HepG2 (cell line): ENCODE data around the gene RAC3. TPM values are rescaled to one million over a fixed set of nuclear protein-coding genes. Genes with fewer than 3 reads are reported as not detected.

Experiments
- DZIP1 ChIP-seq: sonication (generic); formaldehyde crosslinking; IDR thresholded peaks from 2 replicates; pipeline ENCODE4 v1.5.0; 2020; ENCODE audit warnings: mild to moderate bottlenecking, missing genetic modification reagents
- KDM5A ChIP-seq: fragments of 200-600 bp; sonication (generic); IDR thresholded peaks from 2 replicates; pipeline ENCODE4 v1.7.0; 2018; ENCODE audit warnings: antibody characterized with exemption, mild to moderate bottlenecking, low read length, borderline replicate concordance
- KLF12 ChIP-seq: sonication (generic); formaldehyde crosslinking; IDR thresholded peaks from 2 replicates; pipeline ENCODE4 v1.4.0; 2020; ENCODE audit warnings: missing genetic modification reagents, borderline replicate concordance
- MATR3 ChIP-seq: sonication (generic); formaldehyde crosslinking; IDR thresholded peaks from 2 replicates; pipeline ENCODE4 v1.4.0; 2020; ENCODE audit warnings: missing genetic modification reagents
- MLLT10 ChIP-seq: sonication (generic); formaldehyde crosslinking; IDR thresholded peaks from 2 replicates; pipeline ENCODE4 v1.4.0; 2020; ENCODE audit warnings: missing genetic modification reagents
- PTBP1 ChIP-seq: fragments of 200-400 bp; formaldehyde crosslinking; IDR thresholded peaks from 2 replicates; pipeline ENCODE4 v1.6.1; 2018; ENCODE audit warnings: low read length, low read depth; ENCODE audit not compliant: poor library complexity, severe bottlenecking
- SPEN ChIP-seq: sonication (generic); formaldehyde crosslinking; IDR thresholded peaks from 2 replicates; pipeline ENCODE4 v1.5.1; 2020; ENCODE audit warnings: low read depth, mild to moderate bottlenecking, missing genetic modification reagents
- TBL1XR1 ChIP-seq: fragments of 150-350 bp; IDR thresholded peaks from 2 replicates; pipeline ENCODE4 v1.6.1; 2014; ENCODE audit warnings: borderline replicate concordance, low read length; ENCODE audit not compliant: partially characterized antibody
- TRIM24 ChIP-seq: sonication (generic); formaldehyde crosslinking; IDR thresholded peaks from 2 replicates; pipeline ENCODE4 v1.8.0; 2022; ENCODE audit warnings: mild to moderate bottlenecking, missing genetic modification reagents
- ZBTB3 ChIP-seq: sonication (generic); formaldehyde crosslinking; IDR thresholded peaks from 2 replicates; pipeline ENCODE4 v1.4.0; 2020; ENCODE audit warnings: low read depth, mild to moderate bottlenecking, moderate library complexity, missing genetic modification reagents, borderline replicate concordance
- ZBTB34 ChIP-seq: sonication (generic); formaldehyde crosslinking; IDR thresholded peaks from 2 replicates; pipeline ENCODE4 v1.8.0; 2022; ENCODE audit warnings: mild to moderate bottlenecking, missing genetic modification reagents
- ZKSCAN8 ChIP-seq: IDR thresholded peaks from 2 replicates; pipeline ENCODE4 v1.6.1; 2016; ENCODE audit warnings: borderline replicate concordance, missing genetic modification reagents, missing compliant biosample characterization
- ZNF18 ChIP-seq: sonication (generic); formaldehyde crosslinking; IDR thresholded peaks from 2 replicates; pipeline ENCODE4 v1.8.0; 2022; ENCODE audit warnings: mild to moderate bottlenecking, missing genetic modification reagents; ENCODE audit not compliant: insufficient replicate concordance
- ZNF326 ChIP-seq: sonication (generic); formaldehyde crosslinking; IDR thresholded peaks from 2 replicates; pipeline ENCODE4 v1.4.0; 2020; ENCODE audit warnings: missing genetic modification reagents, borderline replicate concordance
- ZNF530 ChIP-seq: sonication (generic); formaldehyde crosslinking; IDR thresholded peaks from 2 replicates; pipeline ENCODE4 v1.5.0; 2020; ENCODE audit warnings: low read depth, mild to moderate bottlenecking, missing genetic modification reagents
- ZNF564 ChIP-seq: sonication (generic); formaldehyde crosslinking; IDR thresholded peaks from 2 replicates; pipeline ENCODE4 v1.8.1; 2023; ENCODE audit warnings: mild to moderate bottlenecking, missing genetic modification reagents
- ZSCAN12 ChIP-seq: sonication (generic); formaldehyde crosslinking; IDR thresholded peaks from 2 replicates; pipeline ENCODE4 v1.9.0; 2021; ENCODE audit warnings: mild to moderate bottlenecking, missing genetic modification reagents
- polyA plus RNA-seq, 8 experiments: library from polyadenylated mRNA; depleted of rRNA in 3 of 8; stranded (reverse) in 7 of 8; unstranded in 1 of 8; fragments of >200 nt; fragmentation: Illumina TruSeq in 4 of 8; extraction: Trizol in 4 of 8; gene quantifications; 2 replicates each; pipeline versions ENCODE4 v1.2.1 to v1.2.3, GENCODE V29; 2011 to 2016; ENCODE audit warnings: low read depth in 4 of 8, missing spikeins in 1 of 8, mixed read lengths in 1 of 8; ENCODE audit not compliant: insufficient read depth in 1 of 8
- total RNA-seq, 5 experiments: library from RNA; depleted of rRNA; stranded (reverse); fragments of >200 nt; fragmentation: Illumina TruSeq; extraction: Trizol; gene quantifications; 2 replicates each; pipeline ENCODE4 v1.2.3, GENCODE V29; 2016; ENCODE audit warnings: low read depth in 1 of 5
- TF ChIP-seq, protein P1 (sequence below): sonication (generic); formaldehyde crosslinking; IDR thresholded peaks from 2 replicates; pipeline ENCODE4 v1.8.0; 2023; ENCODE audit warnings: mild to moderate bottlenecking, missing genetic modification reagents
- TF ChIP-seq, protein P2 (sequence below): sonication (generic); formaldehyde crosslinking; IDR thresholded peaks from 2 replicates; pipeline ENCODE4 v1.4.0; 2020; ENCODE audit warnings: missing genetic modification reagents; ENCODE audit errors: not compliant biosample characterization
- TF ChIP-seq, protein P3 (sequence below): sonication (generic); formaldehyde crosslinking; IDR thresholded peaks from 2 replicates; pipeline ENCODE4 v1.8.0; 2022; ENCODE audit warnings: mild to moderate bottlenecking, missing genetic modification reagents, moderate library complexity

The RAC3 gene
- total and polyA plus RNA-seq, 2 of the 13 experiments (the other 11 are each of a cell fraction or from before 2014, with no cell fraction given), result 10.5 to 21.3 TPM

DNA sequence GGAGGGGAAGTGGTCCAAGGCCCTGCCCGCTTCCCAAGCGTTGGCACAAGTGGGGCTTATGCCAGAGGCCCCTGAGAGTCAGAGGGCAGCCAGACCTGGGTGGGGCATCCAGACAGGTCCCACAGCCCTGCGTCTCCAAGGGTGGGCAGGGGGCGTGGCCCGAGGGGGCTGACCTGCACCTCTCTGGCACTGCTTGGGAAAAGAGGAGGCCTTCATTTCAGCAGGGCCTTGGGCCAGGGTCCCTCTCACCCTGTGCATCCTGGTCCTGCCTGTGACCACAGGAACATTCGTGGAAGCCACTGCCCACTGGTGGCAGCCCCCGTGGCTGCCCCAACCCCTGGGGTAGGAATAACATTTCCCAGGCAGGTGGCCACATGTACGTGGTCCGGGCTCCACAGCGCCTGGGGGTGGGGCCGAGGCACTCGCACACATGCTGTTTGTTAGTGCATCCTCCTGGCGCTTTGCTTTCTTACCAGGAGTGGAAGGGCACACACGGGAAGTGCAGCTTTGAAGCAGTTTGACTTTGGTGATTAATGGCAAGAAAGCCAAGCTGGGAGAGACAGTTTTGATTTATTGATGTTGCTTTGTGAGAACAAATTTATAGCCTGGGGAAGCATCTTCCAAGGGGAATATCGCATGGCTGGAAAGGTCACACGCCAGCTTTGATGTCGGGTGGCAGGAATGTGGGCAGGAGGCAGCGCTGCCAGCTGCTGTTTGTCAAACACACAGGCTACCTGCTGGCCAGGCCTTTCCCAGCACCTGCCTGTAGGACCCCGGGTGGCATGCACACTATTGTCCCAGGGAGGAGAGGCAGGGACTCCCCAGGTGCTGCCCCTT, 13.1 kb upstream of the RAC3 start (continued):
- TF ChIP-seq ZNF18 (CRISPR knock-in tag) (no peak), DZIP1 (0 out of 2 replicates have a peak, but pooled peaks have one; percentile 33), KDM5A (no peak), MATR3 (CRISPR knock-in tag) (no peak), ZNF326 (CRISPR knock-in tag) (no peak; the same call in 1 of the 2 replicates), ZBTB3 (no peak), MLLT10 (CRISPR knock-in tag) (no peak), ZKSCAN8 (no peak), ZBTB34 (no peak), TRIM24 (CRISPR knock-in tag) (no peak), ZNF564 (CRISPR knock-in tag) (no peak), ZSCAN12 (CRISPR knock-in tag) (no peak), PTBP1 (no peak), KLF12 (no peak), SPEN (CRISPR knock-in tag) (no peak), ZNF530 (no peak), TBL1XR1 (no peak)
- TF ChIP-seq, protein P1, sequence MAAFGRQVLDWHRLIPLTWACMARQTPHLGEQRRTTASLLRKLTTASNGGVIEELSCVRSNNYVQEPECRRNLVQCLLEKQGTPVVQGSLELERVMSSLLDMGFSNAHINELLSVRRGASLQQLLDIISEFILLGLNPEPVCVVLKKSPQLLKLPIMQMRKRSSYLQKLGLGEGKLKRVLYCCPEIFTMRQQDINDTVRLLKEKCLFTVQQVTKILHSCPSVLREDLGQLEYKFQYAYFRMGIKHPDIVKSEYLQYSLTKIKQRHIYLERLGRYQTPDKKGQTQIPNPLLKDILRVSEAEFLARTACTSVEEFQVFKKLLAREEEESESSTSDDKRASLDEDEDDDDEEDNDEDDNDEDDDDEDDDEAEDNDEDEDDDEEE (CRISPR knock-in tag), result 0 out of 2 replicates have a peak, but pooled peaks have one; percentile 54
- TF ChIP-seq, protein P2, sequence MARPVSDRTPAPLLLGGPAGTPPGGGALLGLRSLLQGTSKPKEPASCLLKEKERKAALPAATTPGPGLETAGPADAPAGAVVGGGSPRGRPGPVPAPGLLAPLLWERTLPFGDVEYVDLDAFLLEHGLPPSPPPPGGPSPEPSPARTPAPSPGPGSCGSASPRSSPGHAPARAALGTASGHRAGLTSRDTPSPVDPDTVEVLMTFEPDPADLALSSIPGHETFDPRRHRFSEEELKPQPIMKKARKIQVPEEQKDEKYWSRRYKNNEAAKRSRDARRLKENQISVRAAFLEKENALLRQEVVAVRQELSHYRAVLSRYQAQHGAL, result no peak
- TF ChIP-seq, protein P3, sequence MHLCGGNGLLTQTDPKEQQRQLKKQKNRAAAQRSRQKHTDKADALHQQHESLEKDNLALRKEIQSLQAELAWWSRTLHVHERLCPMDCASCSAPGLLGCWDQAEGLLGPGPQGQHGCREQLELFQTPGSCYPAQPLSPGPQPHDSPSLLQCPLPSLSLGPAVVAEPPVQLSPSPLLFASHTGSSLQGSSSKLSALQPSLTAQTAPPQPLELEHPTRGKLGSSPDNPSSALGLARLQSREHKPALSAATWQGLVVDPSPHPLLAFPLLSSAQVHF (CRISPR knock-in tag), result no peak
